SKM-1 (cell line): Measurements from ENCODE around the gene KLF11.
"Not testable (repeated sequence)": the region's sequence is repeated elsewhere in the genome, so short reads cannot be mapped to it uniquely, and the experiment has no call there.

Source experiments
- DNase-seq: peaks from one replicate; lab custom pipeline; 2025; ENCODE audit not compliant: unreplicated experiment; lab: John Stamatoyannopoulos, UW

Gene KLF11

GRCh38 chr2:10009271-10009810, 34.0 kb upstream of the KLF11 start:
- DNase-seq, result no peak

GRCh38 chr2:10009811-10010781, 33.3 kb upstream of the KLF11 start:
- no peak for DNase-seq

- not testable (repeated sequence) for DNase-seq
Observed at GRCh38 chr2:10010861-10011605, 32.3 kb upstream of the KLF11 start.

GRCh38 chr2:10011606-10012325, 31.6 kb upstream of the KLF11 start:
- not testable (repeated sequence) for DNase-seq

GRCh38 chr2:10012366-10012962, 30.9 kb upstream of the KLF11 start:
- DNase-seq, result not testable (repeated sequence)

- DNase-seq, result no peak
Observed at GRCh38 chr2:10012963-10013461, 30.3 kb upstream of the KLF11 start.

GRCh38 chr2:10013651-10014417, 29.5 kb upstream of the KLF11 start:
- DNase-seq, result not testable (repeated sequence)

GRCh38 chr2:10014418-10015190, 28.7 kb upstream of the KLF11 start:
- DNase-seq, result no peak

- DNase-seq, result not testable (repeated sequence)
Observed at GRCh38 chr2:10015376-10015989, 27.9 kb upstream of the KLF11 start.

GRCh38 chr2:10016001-10016801, 27.1 kb upstream of the KLF11 start:
- DNase-seq, result no peak

GRCh38 chr2:10016802-10017258, 26.5 kb upstream of the KLF11 start:
- DNase-seq, result no peak

- DNase-seq, result no peak
Observed at GRCh38 chr2:10017313-10017941, 25.9 kb upstream of the KLF11 start.

GRCh38 chr2:10019174-10019573, 24.2 kb upstream of the KLF11 start:
- DNase-seq, result no peak

GRCh38 chr2:10019602-10020400, 23.5 kb upstream of the KLF11 start:
- peak; percentile 41 for DNase-seq

- DNase-seq, result no peak
Observed at GRCh38 chr2:10022041-10022421, 21.3 kb upstream of the KLF11 start.

GRCh38 chr2:10022445-10022844, 20.9 kb upstream of the KLF11 start:
- no peak for DNase-seq
